HepG2 (cell line): Measurements from ENCODE around the gene AGPAT3. TPM values are rescaled to one million over a fixed set of nuclear protein-coding genes. Genes with fewer than 3 reads are reported as not detected.

Experiments
- ARHGAP35 ChIP-seq: sonication (generic); formaldehyde crosslinking; IDR thresholded peaks from 2 replicates; pipeline ENCODE4 v1.9.0; 2022; ENCODE audit warnings: mild to moderate bottlenecking, inconsistent platforms, moderate library complexity, missing genetic modification reagents, borderline replicate concordance
- ARID3A ChIP-seq: IDR thresholded peaks from 2 replicates; pipeline ENCODE4 v1.6.1; 2012; ENCODE audit warnings: low read depth, low read length, improper control_type of control experiment
- CBX1 ChIP-seq: IDR thresholded peaks from one replicate; pipeline ENCODE4 v1.6.1; 2016; ENCODE audit warnings: antibody characterized with exemption, low read depth
- EEA1 ChIP-seq: sonication (generic); formaldehyde crosslinking; IDR thresholded peaks from 2 replicates; pipeline ENCODE4 v1.5.1; 2020; ENCODE audit warnings: mild to moderate bottlenecking, missing genetic modification reagents, borderline replicate concordance
- EP300 ChIP-seq, 3 experiments: sonication (generic) in 1 of 3; formaldehyde crosslinking in 1 of 3; IDR thresholded peaks; 2 replicates each; pipeline versions ENCODE4 v1.5.1 to v1.6.1; 2011 to 2020; ENCODE audit warnings: low read depth in 2 of 3, low read length in 2 of 3, borderline replicate concordance in 1 of 3, improper control_type of control experiment in 1 of 3, mild to moderate bottlenecking in 1 of 3, missing genetic modification reagents in 1 of 3, moderate library complexity in 1 of 3
- ETS1 ChIP-seq: sonication (generic); formaldehyde crosslinking; IDR thresholded peaks from 2 replicates; pipeline ENCODE4 v1.4.0; 2020; ENCODE audit warnings: missing genetic modification reagents
- FOXK1 ChIP-seq: sonication (generic); formaldehyde crosslinking; IDR thresholded peaks from 2 replicates; pipeline ENCODE4 v1.4.0; 2020; ENCODE audit warnings: low read depth, missing genetic modification reagents, borderline replicate concordance
- HIVEP1 ChIP-seq: sonication (generic); formaldehyde crosslinking; IDR thresholded peaks from 2 replicates; pipeline ENCODE4 v1.4.0; 2020; ENCODE audit warnings: mild to moderate bottlenecking, missing genetic modification reagents
- NFE2L1 ChIP-seq: sonication (generic); formaldehyde crosslinking; IDR thresholded peaks from 2 replicates; pipeline ENCODE4 v1.4.0; 2020; ENCODE audit warnings: missing genetic modification reagents, mild to moderate bottlenecking, borderline replicate concordance
- REST ChIP-seq, 2 experiments: IDR thresholded peaks; 2 replicates each; pipeline ENCODE4 v1.6.1; 2011 to 2012; ENCODE audit warnings: low read length in 2 of 2, borderline replicate concordance in 1 of 2, low read depth in 1 of 2, mild to moderate bottlenecking in 1 of 2, moderate library complexity in 1 of 2
- REXO4 ChIP-seq: sonication (generic); formaldehyde crosslinking; IDR thresholded peaks from 2 replicates; pipeline ENCODE4 v1.8.0; 2022; ENCODE audit warnings: missing genetic modification reagents, mild to moderate bottlenecking, borderline replicate concordance
- SIX4 ChIP-seq: sonication (generic); formaldehyde crosslinking; IDR thresholded peaks from 2 replicates; pipeline ENCODE4 v1.4.0; 2020; ENCODE audit warnings: missing genetic modification reagents
- SOX13 ChIP-seq, 3 experiments: fragments of 450-650 bp in 1 of 3; sonication (generic) in 1 of 3; formaldehyde crosslinking in 1 of 3; IDR thresholded peaks in 2 of 3; conservative IDR thresholded peaks in 1 of 3; 2 replicates each; pipeline versions ENCODE4 v1.5.0 to v1.6.1; 2016 to 2020; ENCODE audit warnings: antibody characterized with exemption in 1 of 3, mild to moderate bottlenecking in 1 of 3, missing compliant biosample characterization in 1 of 3, missing genetic modification reagents in 1 of 3, moderate library complexity in 1 of 3
- TFE3 ChIP-seq: IDR thresholded peaks from 2 replicates; pipeline ENCODE4 v1.6.1; 2016
- TGIF2 ChIP-seq: IDR thresholded peaks from 2 replicates; pipeline ENCODE4 v1.6.1; 2016; ENCODE audit warnings: control low read depth, missing compliant biosample characterization
- ZFP37 ChIP-seq: sonication (generic); formaldehyde crosslinking; IDR thresholded peaks from 2 replicates; pipeline ENCODE4 v1.4.0; 2020; ENCODE audit warnings: missing genetic modification reagents, borderline replicate concordance
- ZMYM4 ChIP-seq: sonication (generic); formaldehyde crosslinking; IDR thresholded peaks from 2 replicates; pipeline ENCODE4 v1.8.1; 2023; ENCODE audit warnings: mild to moderate bottlenecking, missing genetic modification reagents
- ZNF17 ChIP-seq: sonication (generic); formaldehyde crosslinking; IDR thresholded peaks from 2 replicates; pipeline ENCODE4 v1.5.0; 2020; ENCODE audit warnings: mild to moderate bottlenecking, missing genetic modification reagents
- ZNF557 ChIP-seq: sonication (generic); formaldehyde crosslinking; IDR thresholded peaks from 2 replicates; pipeline ENCODE4 v1.4.0; 2020; ENCODE audit warnings: missing genetic modification reagents
- polyA plus RNA-seq, 8 experiments: library from polyadenylated mRNA; depleted of rRNA in 3 of 8; stranded (reverse) in 7 of 8; unstranded in 1 of 8; fragments of >200 nt; fragmentation: Illumina TruSeq in 4 of 8; extraction: Trizol in 4 of 8; gene quantifications; 2 replicates each; pipeline versions ENCODE4 v1.2.1 to v1.2.3, GENCODE V29; 2011 to 2016; ENCODE audit warnings: low read depth in 4 of 8, missing spikeins in 1 of 8, mixed read lengths in 1 of 8; ENCODE audit not compliant: insufficient read depth in 1 of 8
- total RNA-seq, 5 experiments: library from RNA; depleted of rRNA; stranded (reverse); fragments of >200 nt; fragmentation: Illumina TruSeq; extraction: Trizol; gene quantifications; 2 replicates each; pipeline ENCODE4 v1.2.3, GENCODE V29; 2016; ENCODE audit warnings: low read depth in 1 of 5

AGPAT3 gene
- total and polyA plus RNA-seq, 2 of the 13 experiments (the other 11 are each of a cell fraction or from before 2014, with no cell fraction given): 32.2 to 54.4 TPM

- peak; percentile 61 for TF ChIP-seq HIVEP1 (CRISPR knock-in tag)
- no peak for TF ChIP-seq ARID3A
- TF ChIP-seq EP300 (IDR thresholded peaks at IDR 0.05; ENCODE audit: low read depth in 2 of 2, low read length in 2 of 2): peak; percentile 52 to 74; a peak in 3 of 4 replicates
- peak; percentile 73 for TF ChIP-seq EP300 (CRISPR knock-in tag; IDR thresholded peaks at IDR 0.05; ENCODE audit: borderline replicate concordance)
- TF ChIP-seq SOX13 (IDR thresholded peaks at IDR 0.05): 0 out of 2 replicates have a peak, but pooled peaks have one; percentile 4
- peak in 1 of 2 experiments; percentile 63; a peak in 2 of 4 replicates for TF ChIP-seq SOX13 (CRISPR knock-in tag; conservative IDR thresholded peaks at IDR 0.05 in 1 of 2, IDR thresholded peaks at IDR 0.05 in 1 of 2)
- TF ChIP-seq ZMYM4 (CRISPR knock-in tag): peak; percentile 72; the same call in 1 of the 2 replicates
- peak; percentile 42; the same call in 1 of the 2 replicates for TF ChIP-seq SIX4 (CRISPR knock-in tag)
- peak; percentile 97 for TF ChIP-seq TGIF2 (CRISPR knock-in tag)
- 0 out of 2 replicates have a peak, but pooled peaks have one; percentile 21 for TF ChIP-seq ZFP37 (CRISPR knock-in tag)
- TF ChIP-seq NFE2L1 (CRISPR knock-in tag): no peak
- TF ChIP-seq REST (IDR thresholded peaks at IDR 0.05; ENCODE audit: borderline replicate concordance in 1 of 2, low read depth in 1 of 2, low read length in 2 of 2): peak in 1 of 2 experiments; percentile 7; a peak in 1 of 4 replicates
- no peak for TF ChIP-seq ARHGAP35 (CRISPR knock-in tag)
- no peak for TF ChIP-seq REXO4 (CRISPR knock-in tag)
- TF ChIP-seq EEA1 (CRISPR knock-in tag): no peak
- TF ChIP-seq ZNF17 (CRISPR knock-in tag): no peak
- TF ChIP-seq CBX1: no peak
- TF ChIP-seq ZNF557 (CRISPR knock-in tag): no peak
- peak; percentile 90 for TF ChIP-seq FOXK1 (CRISPR knock-in tag)
- peak; percentile 86 for TF ChIP-seq TFE3
- no peak for TF ChIP-seq ETS1 (CRISPR knock-in tag)
Observed at GRCh38 chr21:43866659-43867331, 1.8 kb downstream of the AGPAT3 start (continued).
